K562 (cell line): Measurements from ENCODE around the gene SAMD4A. TPM values are rescaled to one million over a fixed set of nuclear protein-coding genes. Genes with fewer than 3 reads are reported as not detected.

ENCODE experiments used
- ATAC-seq: fragments of 200-7000 bp; cut with Tn5 transposase; 3 replicates; pipeline ENCODE4 v1.9.1; 2020; ENCODE audit warnings: moderate library complexity
- BruUV-seq: library from RNA; stranded (reverse); fragments of 400-500 nt; replicated peaks from 2 replicates; lab custom pipeline; 2021; lab: Mats Ljungman, UMichigan
- CTCF ChIA-PET: fragments of 300-600 bp; formaldehyde crosslinking; extraction: SDS; loops from one replicate; lab custom pipeline; 2021; ENCODE audit warnings: low intra/inter-chr PET ratio; lab: Yijun Ruan, JAX
- POLR2A ChIA-PET: fragments of 300-600, 350-650 bp; sonication (Branson Sonifier 250); formaldehyde crosslinking; extraction: SDS; loops from one replicate; lab custom pipeline; 2021; ENCODE audit warnings: antibody characterized with exemption, inconsistent platforms; lab: Yijun Ruan, JAX
- DNase-seq, 4 experiments: peaks; one replicate each; pipeline versions ENCODE4 v3.0.0 to v3.0.0-alpha.2; 2011 to 2018; ENCODE audit warnings: low spot score in 3 of 4, mixed read lengths in 3 of 4; ENCODE audit errors: extremely low read depth in 1 of 4
- FAIRE-seq: peaks from 2 replicates; lab custom pipeline; 2011; peaks lifted over from hg19 to GRCh38; lab: Jason Lieb, UNC
- H2AFZ ChIP-seq: 2 replicates; pipeline ENCODE4 v1.6.0; 2011; ENCODE audit warnings: low read depth, low read length, control low read depth, inconsistent platforms
- H3K27ac ChIP-seq: fragments of 200-600 bp; 3 replicates; pipeline ENCODE4 v1.8.0; 2011; ENCODE audit warnings: low read depth, mild to moderate bottlenecking, control low read depth, inconsistent platforms, low read length, moderate library complexity, mixed read lengths; ENCODE audit errors: extremely low read depth
- H3K27me3 ChIP-seq, 2 experiments: fragments of 300-600 bp in 1 of 2; 2 replicates in 1 of 2; 3 replicates in 1 of 2; pipeline versions ENCODE4 v1.6.0 to v1.8.0; 2011; ENCODE audit warnings: inconsistent platforms in 2 of 2, low read length in 2 of 2, mild to moderate bottlenecking in 1 of 2, mixed read lengths in 1 of 2, moderate library complexity in 1 of 2; ENCODE audit not compliant: control insufficient read depth in 2 of 2, insufficient read depth in 2 of 2
- H3K36me3 ChIP-seq: fragments of 300-600 bp; 3 replicates; pipeline ENCODE4 v1.8.0; 2011; ENCODE audit warnings: mild to moderate bottlenecking, low read length, inconsistent platforms; ENCODE audit not compliant: control insufficient read depth, insufficient read depth
- H3K4me1 ChIP-seq, 2 experiments: fragments of 200-600 bp in 1 of 2; replicated peaks in 1 of 2; 2 replicates in 1 of 2; 3 replicates in 1 of 2; pipeline versions ENCODE4 v1.5.1 to v1.8.0; 2011; ENCODE audit warnings: inconsistent platforms in 2 of 2, low read length in 2 of 2, mild to moderate bottlenecking in 1 of 2, mixed read lengths in 1 of 2, moderate library complexity in 1 of 2; ENCODE audit not compliant: control insufficient read depth in 2 of 2, insufficient read depth in 2 of 2
- H3K4me2 ChIP-seq: 2 replicates; pipeline ENCODE4 v1.6.1; 2011; ENCODE audit warnings: low read length, control low read depth, inconsistent platforms, mixed read lengths; ENCODE audit not compliant: insufficient read depth
- H3K4me3 ChIP-seq: fragments of 200-600 bp; sonication (generic), shearing (Covaris generic); 2 replicates; pipeline ENCODE4 v1.5.1; 2016; ENCODE audit warnings: control low read depth, inconsistent platforms
- H3K79me2 ChIP-seq: fragments of 200-600 bp; 3 replicates; pipeline ENCODE4 v1.8.0; 2011; ENCODE audit warnings: low read length, inconsistent platforms; ENCODE audit not compliant: control insufficient read depth, insufficient read depth
- H3K9ac ChIP-seq, 2 experiments: 2 replicates each; pipeline versions ENCODE4 v1.6.0 to v1.6.1; 2011; ENCODE audit warnings: low read depth in 2 of 2, low read length in 2 of 2, control low read depth in 1 of 2, inconsistent platforms in 1 of 2, mild to moderate bottlenecking in 1 of 2, mixed read lengths in 1 of 2; ENCODE audit not compliant: insufficient read depth in 1 of 2
- H3K9me1 ChIP-seq: one replicate; pipeline ENCODE4 v1.6.0; 2011; ENCODE audit warnings: inconsistent platforms, mild to moderate bottlenecking, low read length, moderate library complexity; ENCODE audit not compliant: control insufficient read depth, insufficient read depth
- H3K9me3 ChIP-seq: replicated peaks from 2 replicates; pipeline ENCODE4 v1.5.1; 2011; ENCODE audit warnings: low read depth, low read length, inconsistent platforms; ENCODE audit not compliant: control insufficient read depth, insufficient read depth
- H4K20me1 ChIP-seq: replicated peaks from 2 replicates; pipeline ENCODE4 v1.6.1; 2011; ENCODE audit warnings: low read length, inconsistent platforms, mixed read lengths; ENCODE audit not compliant: control insufficient read depth, insufficient read depth
- BCOR ChIP-seq: fragments of 450-650 bp; IDR thresholded peaks from 2 replicates; pipeline ENCODE4 v1.6.1; 2016
- DMBX1 ChIP-seq: fragments of 250-450 bp; sonication (Bioruptor Pico); IDR thresholded peaks from 2 replicates; pipeline ENCODE4 v1.8.0; 2022; ENCODE audit warnings: inconsistent platforms, mild to moderate bottlenecking, moderate library complexity, borderline replicate concordance
- FOXK1 ChIP-seq: sonication (generic); formaldehyde crosslinking; IDR thresholded peaks from 2 replicates; pipeline ENCODE4 v1.8.0; 2022; ENCODE audit warnings: missing genetic modification reagents, mild to moderate bottlenecking, borderline replicate concordance
- MYBL2 ChIP-seq, 2 experiments: fragments of 450-650 bp in 1 of 2; sonication (generic) in 1 of 2; formaldehyde crosslinking in 1 of 2; IDR thresholded peaks; 2 replicates each; pipeline versions ENCODE4 v1.6.1 to v1.8.1; 2017 to 2022; ENCODE audit warnings: borderline replicate concordance in 1 of 2, inconsistent platforms in 1 of 2, low read depth in 1 of 2, mild to moderate bottlenecking in 1 of 2, missing genetic modification reagents in 1 of 2, moderate library complexity in 1 of 2
- PRPF4 ChIP-seq: fragments of 200-400 bp; formaldehyde crosslinking; IDR thresholded peaks from one replicate; pipeline ENCODE4 v1.6.1; 2017; ENCODE audit warnings: low read length, low read depth, mild to moderate bottlenecking; ENCODE audit not compliant: insufficient read depth, poor library complexity, severe bottlenecking
- RCOR1 ChIP-seq, 2 experiments: IDR thresholded peaks; 2 replicates each; pipeline ENCODE4 v1.6.1; 2012; ENCODE audit warnings: low read depth in 2 of 2, low read length in 2 of 2, borderline replicate concordance in 1 of 2, improper control_type of control experiment in 1 of 2
- WGBS: fragments of 100-300 bp; shearing (Covaris generic); methylation state at CpG from one replicate; pipeline ENCODE4 v1.1.6; 2016; ENCODE audit warnings: low coverage, mixed read lengths; ENCODE audit not compliant: insufficient coverage; ENCODE audit errors: missing lambda C conversion rate; 5-methylcytosine and 5-hydroxymethylcytosine counted together
- in situ Hi-C: fragments of 300-500 bp; cut with MboI; formaldehyde crosslinking; loops from 4 replicates; pipeline ENCODE4 v1.15.0; 2018; ENCODE audit warnings: inconsistent platforms, mixed read lengths
- intact Hi-C: fragments of 100-400 bp; cut with micrococcal nuclease; formaldehyde crosslinking; loops from 2 replicates; pipeline ENCODE4 v1.14.2; 2022
- polyA plus RNA-seq, 8 experiments: library from polyadenylated mRNA; depleted of rRNA in 4 of 8; stranded (reverse) in 5 of 8; unstranded in 3 of 8; fragments of >200 nt; fragmentation: Nextera tagmentation in 2 of 8; fragmentation: Illumina TruSeq in 1 of 8; extraction: Ambion mirVana in 2 of 8; extraction: Trizol in 1 of 8; gene quantifications; 2 replicates each; pipeline versions ENCODE4 v1.2.1 to v1.2.3, GENCODE V29; 2011 to 2014; ENCODE audit warnings: inconsistent platforms in 1 of 8, missing spikeins in 1 of 8
- total RNA-seq, 7 experiments: library from RNA; depleted of rRNA in 6 of 7; stranded (reverse); fragments of >200 nt in 6 of 7; fragmentation: Illumina TruSeq in 2 of 7; extraction: Trizol in 2 of 7; gene quantifications; 2 replicates each; pipeline versions ENCODE4 v1.2.1 to v1.2.3, GENCODE V29; 2011 to 2021; ENCODE audit warnings: low replicate concordance in 1 of 7
- TF ChIP-seq, protein P1 (sequence below): fragments of 450-650 bp; IDR thresholded peaks from 2 replicates; pipeline ENCODE4 v1.6.1; 2016; ENCODE audit warnings: low read depth, mild to moderate bottlenecking, moderate library complexity
- TF ChIP-seq, protein P2 (sequence below): IDR thresholded peaks from 3 replicates; pipeline ENCODE4 v1.6.1; 2011; ENCODE audit warnings: borderline replicate concordance, mild to moderate bottlenecking; ENCODE audit not compliant: insufficient read length, insufficient read depth
- TF ChIP-seq, protein P3 (sequence below): fragments of 250-450 bp; sonication (Bioruptor Pico); IDR thresholded peaks from 2 replicates; pipeline ENCODE4 v1.5.0; 2021
- TF ChIP-seq, protein P4 (sequence below): fragments of 450-650 bp; IDR thresholded peaks from 2 replicates; pipeline ENCODE4 v1.6.1; 2016; ENCODE audit warnings: low read depth

SAMD4A gene
- total and polyA plus RNA-seq, 9 of the 15 experiments (the other 6 are each of a cell fraction or from before 2014, with no cell fraction given): 0.66 to 6.8 (median 3.3) TPM

DNA sequence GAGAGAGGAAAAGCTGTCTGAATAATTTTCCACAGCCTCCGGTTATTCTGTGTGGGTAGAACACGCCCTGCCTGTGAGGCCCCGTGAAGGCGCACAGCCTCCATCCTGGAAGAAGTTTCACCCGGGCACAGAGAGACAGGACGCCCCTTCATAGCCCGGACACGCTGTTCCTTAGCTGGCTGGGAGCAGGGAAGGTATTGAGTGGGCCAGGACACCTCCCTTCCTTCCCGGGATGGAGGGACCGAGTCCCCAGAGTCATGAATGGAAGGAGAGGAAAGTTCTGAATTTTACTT is 200.2 kb downstream of the SAMD4A start (continued):
- TF ChIP-seq, protein P1, sequence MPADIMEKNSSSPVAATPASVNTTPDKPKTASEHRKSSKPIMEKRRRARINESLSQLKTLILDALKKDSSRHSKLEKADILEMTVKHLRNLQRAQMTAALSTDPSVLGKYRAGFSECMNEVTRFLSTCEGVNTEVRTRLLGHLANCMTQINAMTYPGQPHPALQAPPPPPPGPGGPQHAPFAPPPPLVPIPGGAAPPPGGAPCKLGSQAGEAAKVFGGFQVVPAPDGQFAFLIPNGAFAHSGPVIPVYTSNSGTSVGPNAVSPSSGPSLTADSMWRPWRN: no peak
- TF ChIP-seq, protein P2, sequence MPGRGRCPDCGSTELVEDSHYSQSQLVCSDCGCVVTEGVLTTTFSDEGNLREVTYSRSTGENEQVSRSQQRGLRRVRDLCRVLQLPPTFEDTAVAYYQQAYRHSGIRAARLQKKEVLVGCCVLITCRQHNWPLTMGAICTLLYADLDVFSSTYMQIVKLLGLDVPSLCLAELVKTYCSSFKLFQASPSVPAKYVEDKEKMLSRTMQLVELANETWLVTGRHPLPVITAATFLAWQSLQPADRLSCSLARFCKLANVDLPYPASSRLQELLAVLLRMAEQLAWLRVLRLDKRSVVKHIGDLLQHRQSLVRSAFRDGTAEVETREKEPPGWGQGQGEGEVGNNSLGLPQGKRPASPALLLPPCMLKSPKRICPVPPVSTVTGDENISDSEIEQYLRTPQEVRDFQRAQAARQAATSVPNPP: no peak
- no peak for TF ChIP-seq BCOR

DNA sequence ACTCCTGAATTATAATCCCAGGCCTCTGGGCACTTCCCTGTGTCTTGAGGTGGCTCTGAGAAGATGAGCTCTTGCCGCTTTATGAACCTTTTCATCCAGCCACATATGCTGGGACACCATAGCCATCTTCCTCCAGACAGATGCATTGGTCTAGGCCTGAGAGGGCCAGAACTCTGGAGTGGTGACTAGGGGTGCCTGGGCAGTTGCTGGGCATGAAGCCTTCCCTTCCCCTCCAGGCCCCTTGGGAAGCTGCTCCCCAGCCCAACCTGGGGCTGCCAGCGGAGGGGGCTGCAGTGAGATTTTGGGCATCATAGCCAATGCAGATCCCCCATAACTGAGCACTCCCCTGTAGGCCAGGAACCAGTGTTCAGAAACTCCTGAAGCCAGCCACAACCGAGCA is 200.5 kb downstream of the SAMD4A start:
- Histone ChIP-seq H3K27me3 (no peaks in the 10 kb centered on the region), H2AFZ (no peak overlapping the region), H3K9ac (no peak overlapping the region), H3K79me2 (no peaks in the 10 kb centered on the region; the same call in 2 of the 3 replicates), H3K4me2 (no peak overlapping the region), H3K27ac (no peak overlapping the region; the same call in 2 of the 3 replicates), H3K4me1 (peaks cover 4 to 25% of the 10 kb centered on the region in 2 experiments; a peak in 3 of 5 replicates), H4K20me1 (no peaks in the 10 kb centered on the region), H3K9me3 (no peaks in the 10 kb centered on the region), H3K36me3 (peaks cover 45% of the 10 kb centered on the region; the same call in 2 of the 3 replicates), H3K4me3 (no peak overlapping the region), H3K9me1 (no peaks in the 10 kb centered on the region)
- FAIRE-seq (no peak), ATAC-seq (no peak), DNase-seq (no peak)
- in situ Hi-C loops (no loop called here), intact Hi-C loops (no loop called here)
- WGBS: 87% methylated on average over 2 of the region's 3 CpGs
- ChIA-PET CTCF (no interaction called here), POLR2A (no interaction called here)
- BruUV-seq: no TSS peak
- TF ChIP-seq DMBX1 (no peak), FOXK1 (CRISPR knock-in tag) (no peak), PRPF4 (no peak), RCOR1 (IDR thresholded peaks at IDR 0.05; ENCODE audit: borderline replicate concordance in 1 of 2, low read depth in 2 of 2, low read length in 2 of 2) (no peak), MYBL2 (IDR thresholded peaks at IDR 0.05; ENCODE audit: low read depth) (no peak), MYBL2 (CRISPR knock-in tag; IDR thresholded peaks at IDR 0.05; ENCODE audit: borderline replicate concordance) (no peak)
- TF ChIP-seq, protein P3, sequence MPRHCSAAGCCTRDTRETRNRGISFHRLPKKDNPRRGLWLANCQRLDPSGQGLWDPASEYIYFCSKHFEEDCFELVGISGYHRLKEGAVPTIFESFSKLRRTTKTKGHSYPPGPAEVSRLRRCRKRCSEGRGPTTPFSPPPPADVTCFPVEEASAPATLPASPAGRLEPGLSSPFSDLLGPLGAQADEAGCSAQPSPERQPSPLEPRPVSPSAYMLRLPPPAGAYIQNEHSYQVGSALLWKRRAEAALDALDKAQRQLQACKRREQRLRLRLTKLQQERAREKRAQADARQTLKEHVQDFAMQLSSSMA: no peak
- TF ChIP-seq, protein P4, sequence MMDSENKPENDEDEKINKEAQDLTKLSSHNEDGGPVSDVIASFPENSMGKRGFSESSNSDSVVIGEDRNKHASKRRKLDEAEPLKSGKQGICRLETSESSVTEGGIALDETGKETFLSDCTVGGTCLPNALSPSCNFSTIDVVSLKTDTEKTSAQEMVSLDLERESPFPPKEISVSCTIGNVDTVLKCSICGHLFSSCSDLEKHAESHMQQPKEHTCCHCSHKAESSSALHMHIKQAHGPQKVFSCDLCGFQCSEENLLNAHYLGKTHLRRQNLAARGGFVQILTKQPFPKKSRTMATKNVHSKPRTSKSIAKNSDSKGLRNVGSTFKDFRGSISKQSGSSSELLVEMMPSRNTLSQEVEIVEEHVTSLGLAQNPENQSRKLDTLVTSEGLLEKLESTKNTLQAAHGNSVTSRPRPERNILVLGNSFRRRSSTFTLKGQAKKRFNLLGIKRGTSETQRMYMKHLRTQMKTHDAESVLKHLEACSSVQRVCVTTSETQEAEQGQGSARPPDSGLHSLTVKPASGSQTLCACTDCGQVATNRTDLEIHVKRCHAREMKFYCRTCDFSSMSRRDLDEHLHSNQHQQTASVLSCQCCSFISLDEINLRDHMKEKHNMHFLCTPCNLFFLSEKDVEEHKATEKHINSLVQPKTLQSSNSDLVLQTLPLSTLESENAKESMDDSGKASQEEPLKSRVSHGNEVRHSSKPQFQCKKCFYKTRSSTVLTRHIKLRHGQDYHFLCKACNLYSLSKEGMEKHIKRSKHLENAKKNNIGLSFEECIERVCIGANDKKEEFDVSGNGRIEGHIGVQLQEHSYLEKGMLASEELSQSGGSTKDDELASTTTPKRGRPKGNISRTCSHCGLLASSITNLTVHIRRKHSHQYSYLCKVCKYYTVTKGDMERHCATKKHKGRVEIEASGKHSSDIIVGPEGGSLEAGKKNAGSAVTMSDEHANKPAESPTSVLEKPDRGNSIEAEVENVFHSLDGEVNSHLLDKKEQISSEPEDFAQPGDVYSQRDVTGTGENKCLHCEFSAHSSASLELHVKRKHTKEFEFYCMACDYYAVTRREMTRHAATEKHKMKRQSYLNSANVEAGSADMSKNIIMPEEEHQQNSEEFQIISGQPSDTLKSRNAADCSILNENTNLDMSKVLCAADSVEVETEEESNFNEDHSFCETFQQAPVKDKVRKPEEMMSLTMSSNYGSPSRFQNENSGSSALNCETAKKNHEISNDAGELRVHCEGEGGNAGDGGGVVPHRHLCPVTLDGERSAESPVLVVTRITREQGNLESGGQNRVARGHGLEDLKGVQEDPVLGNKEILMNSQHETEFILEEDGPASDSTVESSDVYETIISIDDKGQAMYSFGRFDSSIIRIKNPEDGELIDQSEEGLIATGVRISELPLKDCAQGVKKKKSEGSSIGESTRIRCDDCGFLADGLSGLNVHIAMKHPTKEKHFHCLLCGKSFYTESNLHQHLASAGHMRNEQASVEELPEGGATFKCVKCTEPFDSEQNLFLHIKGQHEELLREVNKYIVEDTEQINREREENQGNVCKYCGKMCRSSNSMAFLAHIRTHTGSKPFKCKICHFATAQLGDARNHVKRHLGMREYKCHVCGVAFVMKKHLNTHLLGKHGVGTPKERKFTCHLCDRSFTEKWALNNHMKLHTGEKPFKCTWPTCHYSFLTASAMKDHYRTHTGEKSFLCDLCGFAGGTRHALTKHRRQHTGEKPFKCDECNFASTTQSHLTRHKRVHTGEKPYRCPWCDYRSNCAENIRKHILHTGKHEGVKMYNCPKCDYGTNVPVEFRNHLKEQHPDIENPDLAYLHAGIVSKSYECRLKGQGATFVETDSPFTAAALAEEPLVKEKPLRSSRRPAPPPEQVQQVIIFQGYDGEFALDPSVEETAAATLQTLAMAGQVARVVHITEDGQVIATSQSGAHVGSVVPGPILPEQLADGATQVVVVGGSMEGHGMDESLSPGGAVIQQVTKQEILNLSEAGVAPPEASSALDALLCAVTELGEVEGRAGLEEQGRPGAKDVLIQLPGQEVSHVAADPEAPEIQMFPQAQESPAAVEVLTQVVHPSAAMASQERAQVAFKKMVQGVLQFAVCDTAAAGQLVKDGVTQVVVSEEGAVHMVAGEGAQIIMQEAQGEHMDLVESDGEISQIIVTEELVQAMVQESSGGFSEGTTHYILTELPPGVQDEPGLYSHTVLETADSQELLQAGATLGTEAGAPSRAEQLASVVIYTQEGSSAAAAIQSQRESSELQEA: no peak
